Activated CD8-positive, alpha-beta memory T cell treated with anti-CD3 and anti-CD28 coated beads, Interleukin-2, amount 50 U/mL, for 48 hours (primary cell): ENCODE results near the gene EXOC4.

Experiments
- DNase-seq: peaks from one replicate; pipeline ENCODE4 v3.0.0-alpha.2; 2020

The EXOC4 gene

DNA sequence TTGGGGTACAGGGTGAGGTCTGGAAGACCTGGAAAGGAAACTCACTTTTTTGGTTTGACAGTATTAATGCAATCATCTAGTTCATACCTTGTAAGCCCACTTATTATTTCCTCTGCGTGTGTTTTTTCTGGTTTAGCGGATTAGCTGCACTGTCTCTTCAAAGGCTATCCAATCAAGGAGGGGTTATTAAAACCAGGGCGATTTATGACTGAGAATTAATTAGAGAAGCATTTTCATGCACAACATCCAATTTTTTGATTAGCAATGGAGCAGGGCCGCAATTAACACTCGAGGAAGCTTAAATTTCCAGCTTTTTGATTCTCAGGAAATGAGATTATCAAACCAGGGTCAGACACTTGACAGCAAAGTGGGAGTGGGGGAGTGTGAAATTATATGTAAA, 248.9 kb downstream of the EXOC4 start:
- DNase-seq, result no peak

DNA sequence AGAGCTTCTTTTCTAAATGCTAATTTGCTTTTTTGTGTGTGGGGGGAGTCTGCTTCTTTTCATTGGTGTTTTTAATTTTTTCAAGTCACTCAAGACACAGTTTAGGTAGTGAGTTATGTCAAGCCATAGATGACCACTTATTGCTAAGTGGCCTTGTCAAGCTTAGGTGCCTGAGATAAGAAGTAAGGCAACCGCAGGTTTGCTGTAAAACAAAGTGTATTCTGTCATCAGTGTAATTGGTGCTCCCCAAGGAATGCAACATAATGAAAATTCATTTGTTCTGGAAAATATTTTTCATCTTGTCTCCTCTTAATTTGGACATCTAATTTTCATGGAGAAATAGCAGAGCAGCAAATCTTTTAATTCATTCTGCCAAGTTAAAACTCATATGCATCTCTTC, 249.6 kb downstream of the EXOC4 start:
- DNase-seq, result no peak

- DNase-seq, result no peak
Measured at GRCh38 chr7:133502972-133503371, 250.1 kb downstream of the EXOC4 start.

DNA sequence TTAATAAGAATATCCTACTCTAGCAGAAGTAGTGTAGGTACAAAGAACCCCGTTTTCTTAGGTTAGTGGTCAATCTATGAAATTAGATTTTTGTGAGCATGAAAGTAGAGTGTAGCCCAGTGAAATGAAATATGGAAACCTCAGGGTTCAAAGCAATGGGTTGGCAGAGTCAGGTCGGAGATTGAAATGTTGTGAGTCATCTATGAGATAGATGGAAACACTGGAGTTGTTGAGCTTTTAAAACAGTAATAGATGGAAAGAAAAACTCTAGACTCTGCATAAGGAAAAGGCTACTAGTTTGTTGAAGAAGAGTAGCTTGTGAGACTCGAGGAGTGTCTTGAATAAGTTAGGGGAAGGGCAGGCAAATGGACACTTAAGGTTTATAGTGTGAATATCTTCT, 251.9 kb downstream of the EXOC4 start:
- no peak for DNase-seq

DNA sequence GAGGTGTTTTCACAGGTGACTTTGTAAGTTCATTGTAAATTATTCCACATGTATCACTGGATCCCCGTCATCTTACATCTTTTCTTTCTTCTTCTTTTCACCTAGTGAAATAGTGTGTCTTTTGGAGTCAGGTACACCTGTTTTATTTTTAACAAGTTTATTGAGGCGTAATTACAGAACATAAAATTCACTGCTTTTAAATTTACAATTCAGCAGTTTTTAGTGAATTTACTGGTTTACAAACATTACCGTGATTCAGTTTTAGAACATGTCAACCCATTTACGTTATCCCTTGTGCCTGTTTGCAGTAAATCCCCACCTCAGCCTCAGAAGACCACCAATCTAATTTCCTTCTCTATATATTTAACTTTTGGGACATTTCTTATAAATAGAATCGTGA, 256.9 kb downstream of the EXOC4 start:
- DNase-seq, result no peak

DNA sequence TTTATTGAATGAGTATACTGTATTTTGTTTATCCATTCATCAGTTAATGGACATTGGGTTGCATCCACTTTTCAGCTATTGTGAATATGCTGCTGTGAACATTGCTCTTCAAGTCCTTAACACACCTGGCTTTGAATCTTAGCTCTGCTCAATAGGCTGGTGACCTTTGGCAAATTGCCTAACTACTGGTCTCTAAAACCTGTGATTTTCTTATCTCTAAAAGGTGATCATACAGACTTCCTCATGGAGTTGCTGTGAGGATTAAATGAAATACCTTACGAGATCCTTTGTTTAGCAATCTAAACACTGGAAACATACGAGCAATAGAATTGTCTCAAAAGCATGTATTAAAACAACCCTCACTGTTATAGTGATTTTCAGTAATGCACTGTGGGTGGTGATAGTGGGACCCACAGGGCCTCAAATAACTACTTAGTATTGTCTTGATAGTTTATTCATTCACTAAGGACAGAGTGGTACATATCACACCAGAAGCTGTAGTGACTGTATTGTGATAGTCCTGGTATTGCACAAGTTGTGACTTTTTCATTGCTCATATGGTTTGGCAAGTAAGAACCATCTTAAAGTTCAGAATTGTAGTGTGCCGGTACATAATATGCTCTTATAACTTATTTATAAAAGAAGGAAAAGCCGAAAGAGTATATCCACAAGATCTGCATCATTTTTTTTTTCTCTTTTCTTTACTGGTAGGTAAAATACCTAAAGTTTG, 257.6 kb downstream of the EXOC4 start:
- DNase-seq, result no peak

- DNase-seq, result no peak
Measured at GRCh38 chr7:133511252-133511651, 258.4 kb downstream of the EXOC4 start.

DNA sequence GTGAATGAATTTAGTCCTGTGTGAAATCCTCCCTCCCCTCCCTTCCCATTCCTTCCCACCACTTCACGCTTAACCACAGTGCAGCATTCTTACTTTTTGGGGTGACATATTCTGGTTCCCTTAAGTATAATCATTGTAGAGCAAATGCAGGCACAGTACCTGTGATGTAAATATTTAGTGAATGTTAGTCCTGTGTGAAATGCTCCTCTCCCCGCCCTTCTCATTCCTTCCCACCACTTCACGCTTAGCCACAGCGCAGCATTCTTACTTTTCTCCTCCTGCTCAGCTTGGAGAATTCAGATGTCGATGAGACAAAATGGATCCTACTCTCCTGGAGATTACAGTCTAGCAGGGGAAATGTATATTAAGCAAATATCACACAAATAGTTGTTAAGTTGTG, 258.8 kb downstream of the EXOC4 start:
- DNase-seq, result no peak

DNA sequence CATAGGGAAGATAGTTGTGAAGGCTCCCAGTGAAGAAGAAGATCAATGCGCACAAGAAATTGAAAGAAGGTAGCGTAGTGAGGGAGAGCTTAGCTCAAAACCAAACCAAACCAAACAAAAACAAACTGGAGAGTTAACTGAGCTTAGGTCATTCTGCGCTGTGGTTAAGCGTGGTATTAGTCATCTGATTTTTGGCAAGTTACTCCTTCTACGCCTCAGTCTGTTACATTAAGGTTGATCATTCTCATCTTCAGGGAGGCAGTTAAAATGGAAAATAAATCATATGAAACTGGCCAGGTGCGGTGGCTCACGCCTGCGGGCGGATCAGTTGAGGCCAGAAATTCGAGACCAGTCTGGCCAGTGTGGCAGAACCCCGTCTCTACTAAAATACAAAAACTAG, 259.7 kb downstream of the EXOC4 start:
- no peak for DNase-seq

- DNase-seq, result no peak
Measured at GRCh38 chr7:133513608-133514007, 260.7 kb downstream of the EXOC4 start.

GRCh38 chr7:133514551-133514950, 261.7 kb downstream of the EXOC4 start:
- DNase-seq, result no peak

DNA sequence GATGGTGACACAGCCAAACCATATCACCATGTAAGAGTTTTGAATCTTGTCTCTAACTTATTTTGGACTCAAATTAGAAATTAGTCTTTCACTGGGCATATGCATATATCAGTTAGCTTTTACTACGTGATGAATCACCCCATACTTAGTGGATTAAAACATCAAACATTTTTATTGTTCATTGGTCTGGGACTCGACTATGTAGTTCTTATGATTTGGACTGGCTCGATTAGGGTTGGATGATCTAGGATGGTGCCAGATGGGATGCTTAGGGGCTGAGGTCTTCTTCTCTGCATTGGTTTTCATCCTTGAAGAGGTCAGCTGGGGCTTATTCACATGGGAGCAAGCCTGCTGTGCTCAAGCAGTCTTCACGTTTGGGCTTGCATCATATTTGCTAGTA, 264.9 kb downstream of the EXOC4 start:
- DNase-seq, result no peak

DNA sequence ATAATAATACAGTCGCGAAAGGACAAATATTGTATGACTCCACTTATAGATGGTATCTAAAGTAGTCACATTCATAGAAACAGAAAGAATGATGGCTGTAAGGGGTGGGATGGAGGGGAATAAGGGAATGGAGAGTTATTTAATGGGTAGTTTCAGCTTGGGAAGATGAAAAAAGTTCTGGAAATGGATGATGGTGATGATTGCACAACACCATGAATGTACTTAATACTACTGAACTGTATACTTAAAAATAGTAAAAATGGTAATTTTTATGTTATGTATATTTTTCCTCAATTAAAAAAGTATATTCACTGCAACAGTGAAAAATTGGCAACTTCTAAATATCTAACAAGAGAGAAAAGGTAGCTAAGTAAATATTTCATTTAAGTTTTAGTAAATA, 265.8 kb downstream of the EXOC4 start:
- DNase-seq, result no peak

DNA sequence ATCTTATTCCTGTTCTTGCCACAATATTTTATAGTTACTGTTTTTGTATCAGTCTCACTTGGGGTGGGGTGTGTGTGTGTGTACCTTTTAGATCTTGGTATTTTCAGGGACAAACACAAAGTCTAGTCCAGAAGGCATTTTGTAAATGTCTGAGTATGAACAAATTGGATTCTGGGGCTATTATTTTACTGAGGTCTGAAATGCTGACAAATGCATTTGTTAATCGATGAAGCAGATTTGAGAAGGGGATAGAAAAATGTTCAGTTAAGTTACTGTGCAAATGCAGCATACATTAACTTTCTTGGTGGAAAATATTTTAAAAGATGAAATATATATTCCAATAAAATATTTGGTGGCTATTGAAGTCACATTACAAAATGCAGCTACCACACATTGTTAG, 267.4 kb downstream of the EXOC4 start:
- DNase-seq, result no peak

DNA sequence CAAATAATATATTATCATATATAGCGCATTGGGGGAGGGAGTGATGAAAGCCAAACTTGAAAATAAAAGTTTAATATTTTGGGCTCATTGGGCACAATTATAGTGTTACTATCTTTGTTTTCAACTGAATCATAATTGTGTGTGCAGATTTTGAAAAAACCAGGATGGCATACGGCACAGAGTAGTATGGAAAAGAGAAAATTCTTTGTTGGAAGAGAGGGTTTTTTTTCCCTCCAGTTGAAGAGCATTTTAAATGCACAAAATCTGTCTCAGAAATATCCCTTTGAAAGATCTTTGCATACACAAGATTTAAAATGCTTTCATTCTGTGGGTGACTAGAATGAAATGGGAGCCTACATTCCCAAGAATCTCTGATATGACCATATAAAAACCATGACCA, 269.6 kb downstream of the EXOC4 start:
- DNase-seq, result no peak

DNA sequence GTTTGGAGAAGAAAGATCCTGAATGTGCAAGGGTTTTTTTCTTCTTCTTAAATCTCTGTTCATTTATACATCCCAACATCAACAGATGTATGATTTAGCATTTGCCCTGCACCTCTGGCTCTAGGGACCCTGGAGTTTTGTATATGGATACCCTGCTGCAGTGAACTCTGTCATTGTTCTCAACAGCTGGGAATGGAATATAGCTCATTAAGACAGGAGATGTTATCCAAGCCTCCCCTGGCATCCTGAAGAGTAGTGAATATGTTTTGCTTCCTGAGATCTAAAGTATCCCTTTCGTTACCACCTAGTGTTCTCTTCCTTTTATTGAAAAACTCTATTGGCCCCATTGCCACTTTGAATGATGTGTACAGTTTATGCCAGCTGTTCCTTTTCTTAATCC, 275.9 kb downstream of the EXOC4 start:
- no peak for DNase-seq

- no peak for DNase-seq
Measured at GRCh38 chr7:133529861-133530260, 277.0 kb downstream of the EXOC4 start.

DNA sequence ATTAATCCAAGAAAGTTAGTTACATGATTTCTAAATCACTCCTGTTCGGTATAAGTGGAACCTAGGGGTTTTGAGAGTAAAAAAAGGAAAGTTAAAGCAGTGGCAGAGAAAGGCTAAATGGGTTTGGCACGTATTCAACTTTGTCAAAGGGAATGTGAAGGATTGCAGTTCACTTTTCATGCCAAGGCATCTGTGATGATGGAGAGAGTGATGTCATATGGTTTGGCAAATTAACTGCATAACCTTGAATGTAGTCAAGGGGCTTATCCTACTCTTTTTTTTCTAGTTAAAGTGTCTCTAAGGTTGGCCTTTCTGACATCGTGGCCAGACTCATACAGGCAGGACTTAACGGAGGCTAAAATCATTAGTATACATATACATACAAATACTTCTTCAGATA, 277.8 kb downstream of the EXOC4 start:
- no peak for DNase-seq

DNA sequence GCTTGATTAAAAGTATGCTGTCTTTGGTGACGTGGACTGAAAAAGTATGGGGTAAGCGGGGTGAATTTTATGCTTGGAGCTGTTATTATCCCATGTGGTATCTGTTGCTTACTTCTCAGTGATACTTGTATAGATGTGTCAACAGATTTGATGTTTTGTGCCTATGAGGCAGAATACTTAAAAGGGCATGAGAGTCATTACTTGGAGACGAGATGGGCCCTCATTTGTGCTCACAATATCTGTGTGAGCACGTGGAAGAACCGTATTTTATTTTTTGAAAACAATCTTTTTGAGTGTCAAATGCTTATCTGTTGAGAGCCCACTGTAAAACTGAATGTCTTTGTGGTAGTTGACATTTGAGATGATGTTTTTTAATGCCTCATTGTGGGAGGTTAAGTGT, 281.9 kb downstream of the EXOC4 start:
- no peak for DNase-seq

- no peak for DNase-seq
Measured at GRCh38 chr7:133535308-133535707, 282.4 kb downstream of the EXOC4 start.

DNA sequence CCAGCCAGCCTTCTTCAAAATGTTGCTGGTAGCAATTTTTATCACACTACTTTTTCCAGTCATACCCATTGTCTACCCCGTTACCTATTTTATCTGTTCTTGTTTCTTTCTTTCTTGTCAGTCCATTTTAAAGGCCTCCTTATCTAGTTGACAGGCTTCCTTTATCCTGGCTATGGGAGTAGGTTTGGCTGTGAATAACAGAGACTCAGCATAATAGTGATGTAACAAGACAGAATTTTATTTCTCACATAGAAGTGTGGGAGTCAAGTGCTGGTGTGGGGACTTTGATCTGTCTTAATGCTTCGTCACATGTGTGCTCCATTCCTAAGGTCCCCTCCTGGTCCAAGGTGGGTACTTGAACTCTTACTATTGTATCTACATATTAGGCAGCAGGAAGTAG, 283.6 kb downstream of the EXOC4 start:
- no peak for DNase-seq

DNA sequence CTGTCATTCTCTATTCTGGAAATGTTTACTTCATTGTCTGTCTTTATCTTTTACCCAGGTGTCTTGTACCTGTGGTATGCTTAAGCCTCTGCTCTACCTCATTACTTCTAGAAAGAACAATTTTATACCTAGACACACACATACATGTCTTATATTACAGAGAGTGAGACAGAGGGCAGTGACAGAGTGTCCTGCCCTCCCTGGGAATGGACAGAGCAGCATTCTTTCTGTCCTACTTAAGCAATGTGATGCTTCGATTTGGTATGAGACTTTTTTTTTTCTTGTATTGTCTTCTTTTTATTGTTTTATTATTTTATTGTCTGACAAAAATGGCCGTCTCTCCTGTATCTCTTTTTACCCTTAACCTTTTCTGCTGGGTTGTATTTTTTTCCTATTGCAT, 286.1 kb downstream of the EXOC4 start:
- DNase-seq, result no peak

DNA sequence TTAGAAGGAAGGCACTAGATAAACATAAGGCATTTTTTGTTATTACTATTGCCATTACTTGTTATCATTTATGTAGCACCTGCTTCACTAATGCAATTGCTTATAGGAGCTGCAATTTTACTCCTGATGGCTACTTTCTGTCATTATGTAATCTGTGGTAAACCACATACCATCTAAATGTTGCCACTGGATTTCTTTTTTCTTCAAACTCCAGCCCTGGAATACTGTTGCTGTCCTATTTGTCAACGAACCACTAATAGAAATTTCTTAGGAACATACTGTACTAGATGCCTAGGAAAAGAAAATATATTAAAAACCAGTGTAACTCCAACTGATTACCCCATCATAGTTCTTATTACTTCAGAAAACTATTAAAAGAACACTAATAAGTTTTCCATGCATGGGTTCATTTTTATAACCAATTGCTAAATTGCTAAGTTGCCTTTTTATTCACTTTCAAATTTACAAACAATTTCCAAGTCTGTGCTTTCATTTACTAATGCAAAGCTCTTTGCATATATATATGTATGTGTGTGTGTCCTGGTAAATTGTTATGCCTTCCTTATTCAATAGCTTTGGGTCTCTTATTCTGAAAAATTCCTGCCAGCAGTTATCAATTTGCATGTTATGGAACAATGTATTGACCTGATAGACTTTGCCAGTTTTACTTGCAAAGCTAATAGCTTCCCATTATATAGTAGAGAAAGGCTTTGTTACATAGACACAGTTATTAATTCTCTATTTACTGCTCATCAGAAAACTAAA, 287.4 kb downstream of the EXOC4 start:
- DNase-seq, result no peak

DNA sequence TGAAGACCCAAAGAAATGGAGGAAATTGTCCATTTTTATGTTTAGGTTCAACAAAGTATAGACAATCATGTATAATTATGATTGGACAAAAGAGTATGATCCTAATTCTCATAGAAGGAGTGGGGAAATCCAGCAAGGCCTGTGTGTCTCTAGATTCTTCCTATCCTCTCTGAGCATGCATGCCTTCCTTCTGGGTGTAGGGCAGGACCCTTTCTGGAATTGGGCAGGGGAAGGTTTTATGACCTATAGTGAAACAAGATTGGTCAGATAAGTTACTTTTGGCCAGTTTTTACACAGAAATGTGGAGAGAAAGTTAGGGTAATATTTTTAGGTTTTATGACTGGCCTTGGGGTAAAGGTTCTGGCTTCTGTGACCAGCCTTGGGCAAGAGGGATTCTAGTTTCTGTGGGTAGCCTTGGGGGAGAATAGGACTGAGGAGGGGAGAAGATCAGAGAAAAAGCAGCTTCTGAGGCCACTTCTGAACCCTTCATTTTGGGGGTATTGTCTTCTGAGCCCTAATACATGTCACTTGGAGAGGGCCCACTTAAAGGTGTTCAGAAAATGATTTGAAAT, 289.4 kb downstream of the EXOC4 start:
- no peak for DNase-seq
